HCT116 (cell line): ENCODE results near the gene GHR. TPM values are rescaled to one million over a fixed set of nuclear protein-coding genes. Genes with fewer than 3 reads are reported as not detected.

Source experiments
- ATAC-seq: fragments of 200-7000 bp; cut with Tn5 transposase; 2 replicates; pipeline ENCODE4 v1.9.1; 2020; ENCODE audit warnings: mild to moderate bottlenecking, moderate library complexity
- BruUV-seq: library from RNA; stranded (reverse); fragments of 400-500 nt; replicated peaks from 2 replicates; lab custom pipeline; 2021; lab: Mats Ljungman, UMichigan
- CTCF ChIA-PET: fragments of 300-600 bp; sonication (Branson Sonifier 250); formaldehyde crosslinking; loops from one replicate; lab custom pipeline; 2021; ENCODE audit warnings: antibody characterized with exemption; lab: Charles Lee
- POLR2A ChIA-PET: fragments of 300-600, 350-600 bp; sonication (Branson Sonifier 250); formaldehyde crosslinking; loops from one replicate; lab custom pipeline; 2021; ENCODE audit warnings: antibody characterized with exemption; lab: Charles Lee
- RAD21 ChIA-PET, 2 experiments: fragments of 300-600 bp; sonication (Branson Sonifier 250); formaldehyde crosslinking; loops; one replicate each; lab custom pipeline; 2023; ENCODE audit warnings: low total read pairs in 2 of 2; ENCODE audit not compliant: uncharacterized antibody in 2 of 2, unreplicated experiment in 2 of 2, low non-redundant PET in 1 of 2; lab: Charles Lee
- DNase-seq: peaks from one replicate; pipeline ENCODE4 v3.0.0-alpha.2; 2010; ENCODE audit warnings: low read depth, low spot score
- H2AFZ ChIP-seq: fragments of 200-600 bp; shearing (Covaris generic), sonication (generic); 2 replicates; pipeline ENCODE4 v1.6.1; 2017; ENCODE audit warnings: low read depth, mixed run types, mixed read lengths, antibody characterized with exemption, low read length; ENCODE audit not compliant: poor library complexity, severe bottlenecking
- H3K27ac ChIP-seq: 2 replicates; pipeline ENCODE4 v1.5.1; 2012; ENCODE audit warnings: low read depth, low read length
- H3K27me3 ChIP-seq: fragments of 200-600 bp; sonication (generic); 2 replicates; pipeline ENCODE4 v1.6.1; 2016; ENCODE audit warnings: mixed run types, low read length, mixed read lengths; ENCODE audit not compliant: insufficient read depth
- H3K36me3 ChIP-seq, 2 experiments: fragments of 200-500 bp in 1 of 2; fragments of 200-600 bp in 1 of 2; sonication (Bioruptor generic) in 1 of 2; sonication (generic) in 1 of 2; 2 replicates each; pipeline versions ENCODE4 v1.5.1 to v1.6.1; 2014 to 2016; ENCODE audit warnings: low read length in 2 of 2, inconsistent platforms in 1 of 2, mixed read lengths in 1 of 2, mixed run types in 1 of 2; ENCODE audit not compliant: insufficient read depth in 2 of 2, control insufficient read depth in 1 of 2
- H3K4me1 ChIP-seq, 2 experiments: fragments of 200-600 bp in 1 of 2; sonication (generic) in 1 of 2; 2 replicates each; pipeline versions ENCODE4 v1.5.1 to v1.6.1; 2012 to 2017; ENCODE audit warnings: low read length in 2 of 2, inconsistent platforms in 1 of 2, mild to moderate bottlenecking in 1 of 2, mixed read lengths in 1 of 2, mixed run types in 1 of 2, moderate library complexity in 1 of 2; ENCODE audit not compliant: insufficient read depth in 2 of 2, control insufficient read depth in 1 of 2
- H3K4me2 ChIP-seq: fragments of 200-600 bp; sonication (generic); 2 replicates; pipeline ENCODE4 v1.6.1; 2017; ENCODE audit warnings: mixed run types, low read length, mixed read lengths
- H3K4me3 ChIP-seq, 2 experiments: fragments of 200-600 bp in 1 of 2; sonication (generic) in 1 of 2; replicated peaks in 1 of 2; 2 replicates each; pipeline ENCODE4 v1.5.1; 2011 to 2016; ENCODE audit warnings: low read length in 2 of 2, control low read depth in 1 of 2, low read depth in 1 of 2, mild to moderate bottlenecking in 1 of 2, mixed read lengths in 1 of 2, mixed run types in 1 of 2
- H3K79me2 ChIP-seq: fragments of 200-600 bp; sonication (generic); 2 replicates; pipeline ENCODE4 v1.6.1; 2017; ENCODE audit warnings: mild to moderate bottlenecking, mixed run types, low read length, moderate library complexity, mixed read lengths; ENCODE audit not compliant: insufficient read depth
- H3K9ac ChIP-seq: fragments of 200-600 bp; sonication (generic); 2 replicates; pipeline ENCODE4 v1.6.1; 2016; ENCODE audit warnings: low read length, mixed read lengths
- H3K9me2 ChIP-seq: fragments of 200-600 bp; sonication (generic), shearing (Covaris generic); 2 replicates; pipeline ENCODE4 v1.6.1; 2017; ENCODE audit warnings: mixed run types, mild to moderate bottlenecking, moderate library complexity; ENCODE audit not compliant: insufficient read depth
- H3K9me3 ChIP-seq, 2 experiments: fragments of 200-500 bp in 1 of 2; fragments of 200-600 bp in 1 of 2; sonication (Bioruptor generic) in 1 of 2; sonication (generic) in 1 of 2; 2 replicates each; pipeline ENCODE4 v1.6.1; 2014 to 2017; ENCODE audit warnings: low read length in 2 of 2, mixed read lengths in 2 of 2, inconsistent platforms in 1 of 2, low read depth in 1 of 2, mild to moderate bottlenecking in 1 of 2, mixed run types in 1 of 2, moderate library complexity in 1 of 2; ENCODE audit not compliant: control insufficient read depth in 1 of 2, insufficient read depth in 1 of 2
- H4K20me1 ChIP-seq: fragments of 200-600 bp; sonication (generic), shearing (Covaris generic); 2 replicates; pipeline ENCODE4 v1.6.1; 2017; ENCODE audit warnings: mixed run types, mild to moderate bottlenecking, moderate library complexity; ENCODE audit not compliant: insufficient read depth
- CEBPB ChIP-seq: IDR thresholded peaks from 2 replicates; pipeline ENCODE4 v1.6.1; 2012; ENCODE audit warnings: low read depth
- ELF1 ChIP-seq: IDR thresholded peaks from 2 replicates; pipeline ENCODE4 v1.6.1; 2012; ENCODE audit warnings: low read depth, borderline replicate concordance
- FOSL1 ChIP-seq: IDR thresholded peaks from 2 replicates; pipeline ENCODE4 v1.6.1; 2012; ENCODE audit warnings: low read depth
- JUND ChIP-seq: IDR thresholded peaks from 2 replicates; pipeline ENCODE4 v1.6.1; 2012
- RAD21 ChIP-seq: IDR thresholded peaks from 2 replicates; pipeline ENCODE4 v1.6.1; 2012; ENCODE audit warnings: low read depth, mild to moderate bottlenecking
- SIN3A ChIP-seq: IDR thresholded peaks from 2 replicates; pipeline ENCODE4 v1.6.1; 2012; ENCODE audit warnings: low read depth
- TCF7L2 ChIP-seq: IDR thresholded peaks from 2 replicates; pipeline ENCODE4 v1.7.0; 2011; ENCODE audit warnings: borderline replicate concordance, inconsistent platforms; ENCODE audit not compliant: insufficient read depth, insufficient read length; ENCODE audit errors: extremely low read depth
- ZFX ChIP-seq: fragments of 450-650 bp; IDR thresholded peaks from 2 replicates; pipeline ENCODE4 v1.6.1; 2017
- ZNF274 ChIP-seq: fragments of 200-500 bp; sonication (Bioruptor generic); IDR thresholded peaks from 2 replicates; pipeline ENCODE4 v1.6.1; 2014; ENCODE audit warnings: mild to moderate bottlenecking, low read depth, low read length, inconsistent platforms
- intact Hi-C: fragments of 100-400 bp; cut with micrococcal nuclease; formaldehyde crosslinking; loops from 2 replicates; pipeline ENCODE4 v1.10.0; 2022
- total RNA-seq: library from RNA; stranded (reverse); gene quantifications from one replicate; pipeline ENCODE4 v1.2.1, GENCODE V29; 2021; ENCODE audit not compliant: unreplicated experiment
- TF ChIP-seq, protein P1 (sequence below): IDR thresholded peaks from 2 replicates; pipeline ENCODE4 v1.6.1; 2011; ENCODE audit warnings: mild to moderate bottlenecking, low read length, moderate library complexity; ENCODE audit not compliant: insufficient replicate concordance; ENCODE audit errors: extremely low read depth
- TF ChIP-seq, protein P2 (sequence below): IDR thresholded peaks from 2 replicates; pipeline ENCODE4 v1.6.1; 2012; ENCODE audit warnings: low read depth

GHR gene
- total RNA-seq, 1 experiment from 2014 or later, result not detected

DNA sequence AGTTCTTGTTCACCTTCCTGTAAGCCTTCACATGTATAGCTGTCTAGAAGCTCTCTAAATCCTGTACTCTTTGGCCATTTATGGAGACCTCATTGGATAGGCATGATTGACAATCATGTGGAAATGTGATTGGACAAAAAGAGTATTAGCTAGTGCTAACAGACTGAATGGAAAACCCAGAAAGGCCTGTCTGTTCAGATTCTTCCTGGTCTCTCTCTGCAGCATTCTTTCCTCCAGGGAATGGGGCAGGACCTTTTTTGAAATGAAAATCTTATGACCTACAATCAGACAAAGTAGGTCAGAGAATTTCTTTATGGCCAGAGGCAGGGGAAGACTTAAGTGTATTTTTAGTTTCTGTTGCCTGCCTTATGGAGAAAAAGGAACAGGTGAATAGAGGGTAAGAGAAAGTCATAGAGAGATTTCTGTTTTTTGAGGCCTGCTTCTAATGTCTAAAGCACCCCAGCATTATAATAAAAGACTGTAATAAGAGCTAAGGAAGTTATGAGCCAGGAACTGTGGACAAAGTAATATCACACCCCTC is 181.0 kb downstream of the GHR start:
- ChIA-PET POLR2A (no interaction called here), RAD21 (no interaction called here)
- Histone ChIP-seq H3K79me2 (no peaks in the 10 kb centered on the region), H3K27ac (no peak overlapping the region), H3K4me1 (no peaks in the 10 kb centered on the region), H4K20me1 (no peaks in the 10 kb centered on the region), H3K9ac (no peak overlapping the region), H3K27me3 (peaks cover 29% of the 10 kb centered on the region), H3K36me3 (no peaks in the 10 kb centered on the region), H3K4me3 (no peak overlapping the region)
- ATAC-seq (no peak), DNase-seq (no peak)
- no TSS peak for BruUV-seq
- intact Hi-C loops, result no loop called here
- TF ChIP-seq TCF7L2 (no peak), ZNF274 (no peak), FOSL1 (no peak), JUND (no peak), ELF1 (no peak)
- TF ChIP-seq, protein P1, sequence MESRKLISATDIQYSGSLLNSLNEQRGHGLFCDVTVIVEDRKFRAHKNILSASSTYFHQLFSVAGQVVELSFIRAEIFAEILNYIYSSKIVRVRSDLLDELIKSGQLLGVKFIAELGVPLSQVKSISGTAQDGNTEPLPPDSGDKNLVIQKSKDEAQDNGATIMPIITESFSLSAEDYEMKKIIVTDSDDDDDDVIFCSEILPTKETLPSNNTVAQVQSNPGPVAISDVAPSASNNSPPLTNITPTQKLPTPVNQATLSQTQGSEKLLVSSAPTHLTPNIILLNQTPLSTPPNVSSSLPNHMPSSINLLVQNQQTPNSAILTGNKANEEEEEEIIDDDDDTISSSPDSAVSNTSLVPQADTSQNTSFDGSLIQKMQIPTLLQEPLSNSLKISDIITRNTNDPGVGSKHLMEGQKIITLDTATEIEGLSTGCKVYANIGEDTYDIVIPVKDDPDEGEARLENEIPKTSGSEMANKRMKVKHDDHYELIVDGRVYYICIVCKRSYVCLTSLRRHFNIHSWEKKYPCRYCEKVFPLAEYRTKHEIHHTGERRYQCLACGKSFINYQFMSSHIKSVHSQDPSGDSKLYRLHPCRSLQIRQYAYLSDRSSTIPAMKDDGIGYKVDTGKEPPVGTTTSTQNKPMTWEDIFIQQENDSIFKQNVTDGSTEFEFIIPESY, result no peak
- TF ChIP-seq, all 23 proteins: peak for 0
- H3K9me2 ChIP-seq, result no peaks in the 10 kb centered on the region
- no peaks in the 10 kb centered on the region for H3K9me3 ChIP-seq
- H3K4me2 ChIP-seq, result no peak overlapping the region
- H2AFZ ChIP-seq, result no peak overlapping the region
- CTCF ChIA-PET, result interaction anchor here (1.0 kb wide), 1 partner anchor 21 kb away, joined by 4 read pairs; no protein-coding TSS in a partner anchor

DNA sequence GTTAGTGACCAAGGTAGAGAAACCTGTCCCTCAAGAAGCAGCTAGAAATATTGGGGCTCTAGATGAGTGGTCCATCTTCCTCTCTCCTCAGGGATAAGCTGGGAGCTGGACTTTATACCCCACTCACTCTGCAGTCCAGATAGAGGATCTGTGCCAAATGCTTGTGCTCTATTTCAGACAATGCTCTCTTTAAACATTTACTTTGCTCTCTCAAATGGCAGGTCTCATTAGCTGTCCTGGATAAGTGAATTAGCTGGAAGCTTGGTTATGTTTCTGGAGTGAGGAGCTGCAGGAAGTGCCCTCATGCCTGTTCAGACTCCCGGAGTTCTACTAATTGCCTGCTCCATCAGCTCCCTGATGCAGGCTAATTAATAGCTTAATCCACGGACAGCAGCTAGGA is 182.3 kb downstream of the GHR start:
- RAD21 ChIA-PET, result no interaction called here
- intact Hi-C loops, result no loop called here
- Histone ChIP-seq H3K9me3 (no peaks in the 10 kb centered on the region), H3K27ac (no peak overlapping the region), H3K4me1 (no peaks in the 10 kb centered on the region), H4K20me1 (no peaks in the 10 kb centered on the region), H3K9me2 (no peaks in the 10 kb centered on the region), H3K79me2 (no peaks in the 10 kb centered on the region), H3K27me3 (peaks cover 29% of the 10 kb centered on the region), H3K9ac (no peak overlapping the region), H2AFZ (no peak overlapping the region), H3K36me3 (no peaks in the 10 kb centered on the region), H3K4me2 (no peak overlapping the region), H3K4me3 (no peak overlapping the region)
- DNase-seq (no peak), ATAC-seq (no peak)
- BruUV-seq, result no TSS peak
- POLR2A ChIA-PET, result no interaction called here
- CTCF ChIA-PET, result no interaction called here
- TF ChIP-seq, protein P2, sequence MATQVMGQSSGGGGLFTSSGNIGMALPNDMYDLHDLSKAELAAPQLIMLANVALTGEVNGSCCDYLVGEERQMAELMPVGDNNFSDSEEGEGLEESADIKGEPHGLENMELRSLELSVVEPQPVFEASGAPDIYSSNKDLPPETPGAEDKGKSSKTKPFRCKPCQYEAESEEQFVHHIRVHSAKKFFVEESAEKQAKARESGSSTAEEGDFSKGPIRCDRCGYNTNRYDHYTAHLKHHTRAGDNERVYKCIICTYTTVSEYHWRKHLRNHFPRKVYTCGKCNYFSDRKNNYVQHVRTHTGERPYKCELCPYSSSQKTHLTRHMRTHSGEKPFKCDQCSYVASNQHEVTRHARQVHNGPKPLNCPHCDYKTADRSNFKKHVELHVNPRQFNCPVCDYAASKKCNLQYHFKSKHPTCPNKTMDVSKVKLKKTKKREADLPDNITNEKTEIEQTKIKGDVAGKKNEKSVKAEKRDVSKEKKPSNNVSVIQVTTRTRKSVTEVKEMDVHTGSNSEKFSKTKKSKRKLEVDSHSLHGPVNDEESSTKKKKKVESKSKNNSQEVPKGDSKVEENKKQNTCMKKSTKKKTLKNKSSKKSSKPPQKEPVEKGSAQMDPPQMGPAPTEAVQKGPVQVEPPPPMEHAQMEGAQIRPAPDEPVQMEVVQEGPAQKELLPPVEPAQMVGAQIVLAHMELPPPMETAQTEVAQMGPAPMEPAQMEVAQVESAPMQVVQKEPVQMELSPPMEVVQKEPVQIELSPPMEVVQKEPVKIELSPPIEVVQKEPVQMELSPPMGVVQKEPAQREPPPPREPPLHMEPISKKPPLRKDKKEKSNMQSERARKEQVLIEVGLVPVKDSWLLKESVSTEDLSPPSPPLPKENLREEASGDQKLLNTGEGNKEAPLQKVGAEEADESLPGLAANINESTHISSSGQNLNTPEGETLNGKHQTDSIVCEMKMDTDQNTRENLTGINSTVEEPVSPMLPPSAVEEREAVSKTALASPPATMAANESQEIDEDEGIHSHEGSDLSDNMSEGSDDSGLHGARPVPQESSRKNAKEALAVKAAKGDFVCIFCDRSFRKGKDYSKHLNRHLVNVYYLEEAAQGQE, result no peak
- TF ChIP-seq SIN3A (no peak), RAD21 (no peak), JUND (no peak), TCF7L2 (no peak), ZFX (no peak), CEBPB (no peak)
- TF ChIP-seq, protein P1, result no peak
